ENCODE measurements around the gene B3GNT7.
"Not testable (repeated sequence)": the region's sequence is repeated elsewhere in the genome, so short reads cannot be mapped to it uniquely, and the experiment has no call there.

Gene B3GNT7

GRCh38 chr2:231404183-231404578 lies 8.7 kb downstream of the B3GNT7 start:
- DNase-seq = not testable (repeated sequence)

GRCh38 chr2:231405601-231406367 lies 10.3 kb downstream of the B3GNT7 start:
- not testable (repeated sequence) for DNase-seq

GRCh38 chr2:231407686-231408085 lies 12.2 kb downstream of the B3GNT7 start:
- DNase-seq = not testable (repeated sequence)

GRCh38 chr2:231408304-231408703 lies 12.8 kb downstream of the B3GNT7 start:
- DNase-seq = not testable (repeated sequence)

- no peak for DNase-seq
Measured at GRCh38 chr2:231409776-231410175, 14.3 kb downstream of the B3GNT7 start.

- no peak for DNase-seq
Measured at GRCh38 chr2:231410293-231411004, 14.9 kb downstream of the B3GNT7 start.

- no peak for DNase-seq
Measured at GRCh38 chr2:231411237-231411636, 15.7 kb downstream of the B3GNT7 start.

- DNase-seq = peak; percentile 54
Measured at GRCh38 chr2:231411831-231412617, 16.5 kb downstream of the B3GNT7 start.

GRCh38 chr2:231412618-231412963 lies 17.1 kb downstream of the B3GNT7 start:
- DNase-seq = no peak

GRCh38 chr2:231413456-231413855 lies 17.9 kb downstream of the B3GNT7 start:
- no peak for DNase-seq

- DNase-seq = no peak
Measured at GRCh38 chr2:231413921-231414476, 18.5 kb downstream of the B3GNT7 start.

GRCh38 chr2:231415029-231415428 lies 19.5 kb downstream of the B3GNT7 start:
- DNase-seq = no peak

- no peak for DNase-seq
Measured at GRCh38 chr2:231418820-231419640, 23.5 kb downstream of the B3GNT7 start.

- no peak for DNase-seq
Measured at GRCh38 chr2:231421051-231421580, 25.6 kb downstream of the B3GNT7 start.

- DNase-seq = no peak
Measured at GRCh38 chr2:231422056-231422455, 26.5 kb downstream of the B3GNT7 start.

- no peak for DNase-seq
Measured at GRCh38 chr2:231423176-231423575, 27.7 kb downstream of the B3GNT7 start.

GRCh38 chr2:231425291-231425810 lies 29.8 kb downstream of the B3GNT7 start:
- no peak for DNase-seq

GRCh38 chr2:231425811-231426703 lies 30.5 kb downstream of the B3GNT7 start:
- no peak for DNase-seq

GRCh38 chr2:231427116-231427515 lies 31.6 kb downstream of the B3GNT7 start:
- DNase-seq = no peak

- no peak for DNase-seq
Measured at GRCh38 chr2:231429152-231429551, 33.6 kb downstream of the B3GNT7 start.

- DNase-seq = no peak
Measured at GRCh38 chr2:231429901-231430300, 34.4 kb downstream of the B3GNT7 start.

Data from NCI-H748 treated with DMSO at 0.1 percent for 48 hours (cell line).